NCI-H2171 treated with DMSO at 0.1 percent for 48 hours (cell line): ENCODE results near the gene MED4.
"Not testable (repeated sequence)": the region's sequence is repeated elsewhere in the genome, so short reads cannot be mapped to it uniquely, and the experiment has no call there.

Experiments used
- DNase-seq: peaks from one replicate; lab custom pipeline; 2025; lab: John Stamatoyannopoulos, UW

Gene MED4

GRCh38 chr13:48094404-48094780, 512 bp downstream of the MED4 start:
- peak; percentile 39 for DNase-seq

GRCh38 chr13:48093588-48093987, 1.3 kb downstream of the MED4 start:
- no peak for DNase-seq

GRCh38 chr13:48086272-48086671, 8.6 kb downstream of the MED4 start:
- DNase-seq = no peak

GRCh38 chr13:48081739-48082138, 13.2 kb downstream of the MED4 start:
- no peak for DNase-seq

GRCh38 chr13:48078251-48078656, 16.6 kb downstream of the MED4 start:
- DNase-seq = peak; percentile 36

- DNase-seq = no peak
These were observed 20.9 kb downstream of the MED4 start for GRCh38 chr13:48074006-48074405.

- peak; percentile 88 for DNase-seq
These were observed 22.1 kb downstream of the MED4 start for GRCh38 chr13:48072787-48073186.

- DNase-seq = peak; percentile 99
These were observed 22.6 kb downstream of the MED4 start for GRCh38 chr13:48072304-48072703.

GRCh38 chr13:48070942-48071341, 24.0 kb downstream of the MED4 start:
- no peak for DNase-seq

GRCh38 chr13:48069573-48069972, 25.3 kb downstream of the MED4 start:
- DNase-seq = no peak

- no peak for DNase-seq
These were observed 26.0 kb downstream of the MED4 start for GRCh38 chr13:48068952-48069351.

- peak; percentile 3 for DNase-seq
These were observed 26.9 kb downstream of the MED4 start for GRCh38 chr13:48068036-48068435.

GRCh38 chr13:48066310-48066989, 28.5 kb downstream of the MED4 start:
- peak; percentile 93 for DNase-seq

GRCh38 chr13:48059951-48060350, 35.0 kb downstream of the MED4 start:
- not testable (repeated sequence) for DNase-seq

- not testable (repeated sequence) for DNase-seq
These were observed 36.4 kb downstream of the MED4 start for GRCh38 chr13:48058536-48058935.

- DNase-seq = no peak
These were observed 39.2 kb downstream of the MED4 start for GRCh38 chr13:48055712-48056111.

- DNase-seq = no peak
These were observed 40.3 kb downstream of the MED4 start for GRCh38 chr13:48054601-48055000.

GRCh38 chr13:48050550-48050949, 44.4 kb downstream of the MED4 start:
- DNase-seq = no peak

- no peak for DNase-seq
These were observed 51.0 kb downstream of the MED4 start for GRCh38 chr13:48043789-48044503.

GRCh38 chr13:48042894-48043293, 52.0 kb downstream of the MED4 start:
- no peak for DNase-seq

- DNase-seq = no peak
These were observed 54.0 kb downstream of the MED4 start for GRCh38 chr13:48040896-48041295.

GRCh38 chr13:48040049-48040448, 54.9 kb downstream of the MED4 start:
- DNase-seq = no peak

- no peak for DNase-seq
These were observed 56.1 kb downstream of the MED4 start for GRCh38 chr13:48038761-48039160.
